ENCODE measurements around the gene IL11RA.

- TF ChIP-seq GATA2 (IDR thresholded peaks at IDR 0.05; ENCODE audit: low read depth, low read length) (no peak), GATA3 (IDR thresholded peaks at IDR 0.05; ENCODE audit: low read depth, low read length) (no peak)
Measured at GRCh38 chr9:34624475-34625185, 27.4 kb upstream of the IL11RA start.
